GM21529 (cell line): Measurements from ENCODE around the gene LRRTM2.
"Not testable (repeated sequence)": the region's sequence is repeated elsewhere in the genome, so short reads cannot be mapped to it uniquely, and the experiment has no call there.

Source experiments
- ATAC-seq: cut with Tn5 transposase; IDR thresholded peaks from one replicate; pipeline ENCODE4 v1.9.1; 2021; ENCODE audit not compliant: unreplicated experiment

Gene LRRTM2

DNA sequence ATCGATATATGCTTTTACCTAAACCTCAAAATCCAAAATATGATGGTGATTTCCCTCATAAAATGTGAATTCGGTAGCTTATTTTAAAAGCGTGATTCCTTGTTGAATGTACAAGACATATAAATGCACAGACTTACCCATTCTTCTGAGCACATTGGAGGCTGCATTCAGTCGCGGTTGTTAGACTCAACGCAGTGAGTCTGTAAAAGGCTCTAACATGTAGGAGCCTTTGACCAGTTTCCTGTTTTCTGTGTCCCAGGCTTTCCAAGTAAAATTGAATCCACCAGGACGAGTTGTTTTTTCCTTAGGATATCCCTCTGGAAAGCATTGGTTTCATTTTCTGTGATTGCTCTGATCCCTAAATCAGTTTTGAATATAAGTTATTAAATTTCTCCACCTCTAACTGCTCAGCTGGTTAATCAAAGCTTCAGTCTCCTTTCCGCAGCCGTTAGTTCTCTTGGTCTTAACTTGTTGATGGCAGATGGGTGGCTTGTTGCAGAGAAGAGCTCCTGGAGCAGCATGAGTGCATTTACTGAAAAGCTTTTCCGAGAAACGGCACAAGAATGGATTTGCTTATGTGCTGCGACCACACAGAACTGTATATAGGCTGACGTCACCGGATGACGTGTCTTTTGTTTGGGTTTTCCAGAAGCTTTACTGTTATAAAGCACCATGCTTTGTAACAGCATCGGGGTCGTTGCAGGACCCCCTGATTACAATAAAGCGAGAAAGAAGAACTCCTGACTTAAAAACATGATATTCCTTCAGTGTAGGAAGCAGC lies at the start of gene LRRTM2:
TSS of gene LRRTM2 (minus strand) at position 565 of the 781 bp plus-strand sequence. CDS start at position 141, 424 bp downstream.
- no peak for ATAC-seq

- no peak for ATAC-seq
These were observed 47.4 kb upstream of the LRRTM2 start for GRCh38 chr5:138922494-138922893.

DNA sequence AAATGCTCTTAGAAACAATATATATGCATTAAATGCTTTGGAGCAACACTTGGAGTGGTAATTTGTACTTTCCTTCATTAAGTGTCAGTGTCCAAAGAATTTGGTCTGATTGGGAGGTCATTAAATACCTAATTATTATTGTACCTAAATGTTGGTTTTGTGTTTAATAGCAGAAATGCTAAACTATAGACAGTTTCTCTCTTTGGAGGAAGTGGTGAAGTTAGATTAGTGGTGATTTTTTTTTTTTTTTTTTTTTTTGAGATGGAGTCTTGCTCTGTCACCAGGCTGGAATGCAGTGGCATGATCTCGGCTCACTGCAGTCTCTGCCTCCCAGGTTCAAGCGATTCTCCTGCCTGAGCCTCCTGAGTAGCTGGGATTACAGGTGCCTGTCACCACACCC lies 46.2 kb upstream of the LRRTM2 start:
- not testable (repeated sequence) for ATAC-seq

DNA sequence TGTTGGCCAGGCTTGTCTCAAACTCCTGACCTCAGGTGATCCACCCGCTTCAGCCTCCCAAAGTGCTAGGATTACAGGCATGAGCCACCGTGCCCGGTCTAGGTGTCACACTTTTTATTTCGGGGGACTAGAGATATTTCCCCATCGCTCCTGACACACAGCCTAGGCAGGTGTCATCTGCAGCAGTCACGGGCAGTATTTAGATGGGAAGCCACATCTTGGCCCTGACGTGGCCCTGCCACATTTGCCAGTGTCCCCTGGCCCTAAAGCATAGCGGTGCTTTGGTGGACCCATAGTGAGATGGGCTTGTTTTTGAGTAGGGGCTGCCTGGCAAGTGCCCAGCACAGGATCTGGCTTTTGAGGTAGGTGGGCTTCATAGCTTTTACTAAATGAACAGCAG lies 45.0 kb upstream of the LRRTM2 start:
- ATAC-seq = no peak

- no peak for ATAC-seq
These were observed 43.6 kb upstream of the LRRTM2 start for GRCh38 chr5:138918686-138919085.

GRCh38 chr5:138914338-138914737 lies 39.2 kb upstream of the LRRTM2 start:
- ATAC-seq = no peak

GRCh38 chr5:138913773-138914172 lies 38.6 kb upstream of the LRRTM2 start:
- ATAC-seq = no peak

GRCh38 chr5:138912093-138912492 lies 37.0 kb upstream of the LRRTM2 start:
- no peak for ATAC-seq

- ATAC-seq = no peak
These were observed 36.3 kb upstream of the LRRTM2 start for GRCh38 chr5:138911441-138911840.

GRCh38 chr5:138910546-138911185 lies 35.5 kb upstream of the LRRTM2 start:
- no peak for ATAC-seq

- no peak for ATAC-seq
These were observed 34.6 kb upstream of the LRRTM2 start for GRCh38 chr5:138909734-138910133.

GRCh38 chr5:138905541-138905940 lies 30.4 kb upstream of the LRRTM2 start:
- ATAC-seq = no peak

- ATAC-seq = no peak
These were observed 28.1 kb upstream of the LRRTM2 start for GRCh38 chr5:138903130-138903775.

DNA sequence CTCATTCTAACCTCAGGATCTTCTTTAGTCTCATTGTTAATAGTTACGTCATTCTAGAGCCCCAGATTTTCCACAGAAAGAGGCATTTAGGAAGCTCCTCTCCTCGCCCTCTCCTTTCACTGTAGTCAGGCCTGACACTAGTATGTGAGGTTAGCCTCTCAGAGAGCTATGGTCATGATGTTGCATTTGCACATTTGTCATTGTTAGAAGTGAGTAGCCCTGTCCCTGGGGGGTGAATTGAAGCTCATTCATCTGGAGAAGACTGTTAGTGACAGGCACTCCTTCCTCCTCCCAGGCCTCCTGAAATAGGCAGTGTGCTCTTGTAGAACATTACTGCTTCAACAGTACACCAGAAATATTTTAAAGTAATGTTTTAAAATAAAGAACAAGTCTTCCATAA lies 26.6 kb upstream of the LRRTM2 start:
- ATAC-seq = no peak

GRCh38 chr5:138900281-138900965 lies 25.3 kb upstream of the LRRTM2 start:
- ATAC-seq = no peak

DNA sequence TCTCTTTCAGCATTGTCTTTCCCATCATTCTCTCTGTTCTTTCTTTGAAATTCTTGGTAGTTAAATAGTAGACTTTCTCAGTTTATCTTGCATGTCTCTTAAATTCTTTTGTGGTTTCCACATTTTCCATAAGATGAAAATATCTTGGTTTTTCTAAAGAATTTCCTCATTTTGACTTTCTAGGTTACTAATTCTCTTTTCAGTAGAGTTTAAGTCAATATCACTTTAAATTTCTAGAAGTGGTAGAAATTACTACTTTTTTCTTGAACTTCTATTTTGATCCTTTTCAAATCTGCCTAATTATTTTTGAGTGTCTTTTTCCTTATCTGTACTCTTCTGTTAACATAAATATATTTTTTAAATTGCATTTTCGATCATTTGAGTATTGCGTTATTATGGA lies 23.6 kb upstream of the LRRTM2 start:
- ATAC-seq = no peak

DNA sequence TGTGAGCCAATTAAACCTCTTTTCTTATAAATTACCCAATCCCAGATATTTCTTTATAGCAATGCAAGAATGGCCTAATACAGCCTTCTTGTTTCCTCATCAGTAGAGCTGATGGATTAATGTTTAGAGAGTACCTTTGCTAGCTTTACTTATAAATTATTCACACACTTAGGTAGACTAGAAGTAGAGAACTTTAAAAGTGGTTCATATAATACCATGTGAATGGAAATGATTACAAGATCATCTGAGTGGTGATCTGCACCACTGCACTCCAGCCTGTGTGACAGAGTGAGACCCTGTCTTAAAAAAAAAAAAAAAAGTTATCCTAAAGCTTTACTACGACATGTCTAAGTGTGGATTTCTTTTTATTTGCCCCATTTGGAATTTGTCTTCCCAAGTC lies 23.2 kb upstream of the LRRTM2 start:
- ATAC-seq = no peak

GRCh38 chr5:138895918-138896317 lies 20.8 kb upstream of the LRRTM2 start:
- no peak for ATAC-seq

DNA sequence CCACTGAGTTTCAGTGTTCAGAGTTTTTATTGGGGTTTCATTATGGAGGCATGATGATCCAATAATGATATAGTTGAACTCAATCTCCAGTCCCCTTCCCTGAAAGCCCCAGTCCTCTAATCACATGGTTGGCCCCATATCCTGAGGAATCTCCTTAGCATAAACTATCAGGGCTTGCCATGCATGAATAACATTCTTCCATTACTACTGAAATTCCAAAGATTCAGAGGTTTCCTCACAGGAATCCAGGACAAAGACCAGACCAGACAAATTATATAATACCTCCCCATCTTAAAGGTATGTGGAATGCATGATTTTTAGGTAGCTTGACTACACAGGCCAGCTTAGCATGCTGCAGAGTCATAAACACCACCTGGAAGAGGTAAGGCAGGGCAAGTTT lies 15.5 kb upstream of the LRRTM2 start:
- no peak for ATAC-seq

GRCh38 chr5:138889994-138890393 lies 14.9 kb upstream of the LRRTM2 start:
- no peak for ATAC-seq

GRCh38 chr5:138884554-138884953 lies 9.4 kb upstream of the LRRTM2 start:
- no peak for ATAC-seq

- ATAC-seq = no peak
These were observed 9.0 kb upstream of the LRRTM2 start for GRCh38 chr5:138884094-138884493.
